GM19452 (cell line): ENCODE measurements around the gene P2RX6.

Experiments used
- ATAC-seq: cut with Tn5 transposase; IDR thresholded peaks from one replicate; pipeline ENCODE4 v1.9.1; 2021; ENCODE audit not compliant: unreplicated experiment

P2RX6 gene

DNA sequence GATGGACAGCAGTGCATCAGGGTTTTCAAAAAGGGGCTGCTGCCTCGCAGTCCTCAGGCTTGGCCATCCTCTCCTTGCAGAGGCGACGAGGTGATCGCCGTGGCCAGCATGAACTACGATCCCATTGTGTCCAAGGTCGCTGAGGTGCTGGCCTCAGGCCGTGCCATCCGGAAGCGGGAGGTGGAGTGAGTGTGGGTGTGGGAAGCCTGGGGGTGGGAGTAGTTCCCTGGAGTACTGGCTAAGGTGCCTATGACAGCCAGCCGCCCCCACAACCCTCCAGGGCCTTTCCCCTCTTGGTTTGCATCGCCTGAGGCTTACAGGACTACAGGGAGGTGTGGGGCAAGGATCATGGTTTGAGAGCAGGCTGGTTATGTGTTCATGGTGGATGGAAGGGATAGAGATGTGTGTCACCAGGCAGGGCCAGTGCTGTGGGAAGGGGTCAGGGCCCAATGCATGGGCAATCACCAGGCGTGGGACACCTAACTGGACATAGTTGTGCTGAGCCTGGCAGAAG is 35.0 kb upstream of the P2RX6 start:
- ATAC-seq, result no peak

DNA sequence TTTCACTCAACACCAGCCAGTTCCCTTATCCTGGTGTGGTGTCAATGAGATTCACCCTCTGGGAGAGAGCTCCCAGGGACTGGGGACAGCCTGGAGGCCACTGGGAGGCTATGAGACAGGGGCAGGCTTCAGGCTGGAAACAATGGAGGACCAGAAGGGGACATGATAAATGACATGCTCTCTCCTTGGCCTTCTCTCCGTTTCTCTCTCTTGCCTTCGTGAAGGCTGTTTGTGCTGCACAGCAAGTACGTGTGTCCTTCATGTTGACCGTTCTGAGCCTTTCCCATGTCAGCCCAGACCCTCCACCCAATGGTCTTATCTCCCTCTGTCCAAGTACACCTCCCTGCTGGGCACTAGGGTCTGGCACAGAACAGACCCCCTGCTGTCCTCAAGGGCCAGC is 34.4 kb upstream of the P2RX6 start:
- no peak for ATAC-seq

DNA sequence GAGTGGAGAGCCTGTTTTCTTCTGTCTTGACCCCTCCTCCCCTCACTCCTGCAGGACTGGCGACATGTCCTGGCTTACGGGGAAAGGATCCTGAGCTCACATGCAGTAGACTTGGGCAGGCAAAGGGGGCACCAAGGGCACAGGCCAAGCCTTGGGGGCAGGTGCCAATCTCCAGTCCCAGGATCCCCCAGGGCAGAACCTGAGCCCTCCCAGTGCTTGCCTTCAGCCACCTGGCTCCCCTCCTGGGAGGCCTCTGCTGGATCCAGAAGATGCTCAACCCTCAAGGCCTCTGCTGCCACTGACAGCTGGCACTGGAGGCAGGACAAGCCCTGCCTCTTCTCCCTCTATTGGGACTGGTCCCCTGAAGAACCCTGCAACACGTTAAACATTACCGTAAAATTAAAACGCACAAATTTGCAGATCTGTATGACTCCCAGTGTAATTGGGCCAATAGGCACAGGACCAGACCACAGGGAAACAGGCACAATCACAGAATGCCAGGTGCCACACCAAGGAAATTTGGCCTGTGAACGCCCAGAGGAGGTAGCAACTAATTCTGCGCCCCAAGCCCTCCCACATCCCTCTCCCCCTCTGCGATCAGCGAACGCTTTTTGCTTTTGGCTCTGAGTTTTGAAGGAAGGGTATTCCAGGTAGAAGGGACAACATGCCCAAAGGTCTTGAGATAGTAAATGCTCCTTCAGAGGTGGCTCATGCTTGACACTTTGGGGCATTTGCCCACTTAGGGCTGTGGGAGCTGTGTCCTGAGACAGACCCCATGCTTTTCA is 33.8 kb upstream of the P2RX6 start:
- no peak for ATAC-seq

GRCh38 chr22:20981787-20982562 is 33.0 kb upstream of the P2RX6 start, which contains the start of gene LZTR1:
LZTR1 (plus strand) TSS chr22:20982297; CDS start chr22:20982372, 75 bp downstream.
- ATAC-seq, result peak; percentile 77

GRCh38 chr22:20982563-20982882 is 32.4 kb upstream of the P2RX6 start:
- peak; percentile 5 for ATAC-seq

GRCh38 chr22:20983081-20983771 is 31.7 kb upstream of the P2RX6 start:
- no peak for ATAC-seq

- ATAC-seq, result no peak
These were observed 29.2 kb upstream of the P2RX6 start for GRCh38 chr22:20985720-20986119.

DNA sequence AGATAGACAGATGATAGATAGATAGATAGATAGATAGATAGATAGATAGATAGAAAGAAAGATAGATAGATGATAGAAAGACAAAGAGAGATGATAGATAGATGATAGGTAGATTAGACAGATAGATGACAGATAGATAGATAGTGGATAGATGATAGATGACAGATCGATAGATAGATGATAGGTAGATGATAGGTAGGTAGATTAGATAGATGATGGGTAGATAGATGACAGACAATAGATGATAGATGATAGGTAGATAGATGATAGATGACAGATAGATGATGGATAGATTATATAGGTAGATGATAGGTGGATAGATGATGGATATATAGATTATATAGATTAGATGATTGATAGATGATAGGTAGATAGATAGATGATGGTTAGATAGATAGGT is 28.6 kb upstream of the P2RX6 start:
- no peak for ATAC-seq

DNA sequence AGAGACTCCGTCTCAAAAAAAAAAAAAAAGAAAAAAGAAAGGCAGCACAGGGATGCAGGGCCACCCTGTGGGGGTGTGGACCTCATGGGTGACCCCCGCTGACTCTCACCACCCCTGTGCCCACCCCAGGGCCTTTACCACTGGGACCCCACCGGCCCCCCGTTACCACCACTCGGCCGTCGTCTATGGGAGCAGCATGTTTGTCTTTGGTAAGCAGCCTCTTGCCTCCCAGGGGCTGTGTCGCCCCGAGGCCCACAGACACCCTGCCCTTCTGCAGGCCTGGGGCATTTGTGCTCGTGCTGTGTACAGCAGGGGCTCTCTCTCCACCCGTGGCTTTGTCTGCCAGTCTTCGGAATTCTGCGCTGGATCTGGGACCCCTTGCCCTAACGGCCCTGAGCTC is 27.6 kb upstream of the P2RX6 start:
- ATAC-seq, result no peak

GRCh38 chr22:20988573-20989322 is 26.2 kb upstream of the P2RX6 start:
- ATAC-seq, result no peak

DNA sequence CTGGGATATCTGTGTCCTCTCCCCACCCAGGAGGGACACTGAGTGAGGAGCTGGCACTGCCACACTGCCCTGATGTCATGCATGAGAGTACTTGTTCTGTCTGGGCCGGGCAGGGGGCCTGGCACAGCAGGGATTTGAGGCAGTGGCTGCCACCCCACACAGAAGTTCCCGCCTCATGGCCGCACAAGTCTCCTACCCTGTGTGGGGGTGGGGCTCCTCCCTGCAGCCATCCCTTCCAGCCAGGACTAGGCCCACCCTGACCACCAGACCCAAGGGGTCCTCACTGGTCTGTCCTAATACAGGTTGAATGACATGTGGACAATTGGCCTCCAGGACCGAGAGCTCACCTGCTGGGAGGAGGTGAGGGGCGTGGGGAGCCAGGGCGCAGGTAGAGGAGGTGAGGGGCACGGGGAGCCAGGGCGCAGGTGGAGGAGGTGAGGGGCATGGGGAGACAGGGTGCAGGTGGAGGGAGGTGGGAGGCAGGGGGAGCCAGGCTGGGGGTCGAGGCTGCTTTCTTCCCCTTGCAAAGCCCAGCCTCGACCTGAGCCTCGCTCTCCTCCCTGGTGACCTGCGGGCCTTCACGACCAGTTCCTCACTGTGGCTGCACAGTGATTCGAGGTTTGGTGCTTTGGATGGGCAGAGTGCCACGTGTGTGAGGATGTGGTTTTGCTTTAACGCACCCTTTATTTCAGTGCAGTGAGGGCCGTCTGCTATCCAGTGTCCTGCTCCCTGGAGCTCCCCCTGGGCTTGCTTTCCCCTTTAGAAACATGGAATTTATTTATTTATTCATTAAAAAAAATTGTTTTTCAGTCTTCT is 25.4 kb upstream of the P2RX6 start:
- ATAC-seq, result no peak

DNA sequence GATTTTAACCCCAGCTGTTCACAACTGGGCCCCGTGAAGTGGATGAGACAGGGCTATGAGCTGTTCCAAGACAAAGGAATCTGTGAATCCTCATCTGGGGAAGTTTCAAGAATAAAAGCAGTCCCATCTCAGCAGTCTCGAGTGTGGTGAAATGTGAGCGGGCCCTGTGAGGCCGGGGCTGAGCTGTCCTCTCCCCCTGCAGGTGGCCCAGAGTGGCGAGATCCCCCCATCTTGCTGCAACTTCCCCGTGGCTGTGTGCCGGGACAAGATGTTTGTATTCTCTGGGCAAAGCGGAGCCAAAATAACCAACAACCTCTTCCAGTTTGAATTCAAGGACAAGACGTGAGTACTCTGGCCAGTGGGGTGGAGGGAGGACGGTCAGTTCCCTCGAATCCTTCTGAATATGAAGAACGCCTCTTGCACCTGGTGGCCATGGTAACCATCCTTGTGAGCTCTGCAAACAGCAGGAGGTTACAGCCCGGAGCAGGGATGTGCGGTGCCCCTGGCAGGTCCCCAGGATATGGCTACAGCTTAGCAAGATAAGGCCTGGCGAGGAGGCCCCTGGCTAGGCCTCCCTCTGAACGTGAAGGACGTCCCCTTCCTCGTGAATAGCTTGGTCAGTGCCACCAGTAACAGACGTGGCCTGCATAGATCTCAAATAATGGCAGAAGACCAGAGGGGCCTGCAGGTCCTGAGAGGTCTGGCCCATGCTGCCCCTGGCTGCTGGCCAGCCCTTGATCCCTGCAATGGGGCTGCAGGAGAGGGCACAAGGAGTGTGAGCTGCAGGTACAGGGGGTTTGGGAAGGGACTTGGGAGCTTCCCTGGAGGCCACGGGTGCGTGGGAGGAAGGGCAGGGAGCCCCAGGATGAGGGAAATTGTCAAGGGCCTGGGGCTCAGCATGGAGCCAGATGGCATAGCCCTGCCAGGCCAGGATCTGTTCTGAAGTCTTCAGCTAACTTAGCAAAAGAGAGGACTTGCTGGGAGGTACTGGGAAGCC is 24.5 kb upstream of the P2RX6 start:
- no peak for ATAC-seq

GRCh38 chr22:20991252-20992055 is 23.5 kb upstream of the P2RX6 start:
- no peak for ATAC-seq

DNA sequence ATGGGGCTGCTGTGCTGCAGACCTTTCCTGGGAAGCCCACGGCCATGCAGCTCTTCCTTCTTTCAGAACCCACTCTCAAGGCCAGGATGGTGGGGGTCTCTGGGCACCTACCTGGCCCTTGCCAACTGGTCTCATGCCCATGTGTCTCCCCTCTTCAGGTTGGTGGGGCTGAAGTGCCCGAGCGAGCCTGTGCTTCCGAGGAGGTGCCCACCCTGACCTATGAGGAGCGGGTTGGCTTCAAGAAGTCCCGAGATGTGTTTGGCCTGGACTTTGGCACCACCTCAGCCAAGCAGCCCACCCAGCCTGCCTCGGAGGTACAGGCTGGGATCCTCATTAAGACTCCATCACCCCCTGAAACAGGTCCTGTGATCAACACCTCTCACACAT is 22.9 kb upstream of the P2RX6 start:
- no peak for ATAC-seq

GRCh38 chr22:20992456-20993303 is 22.3 kb upstream of the P2RX6 start:
- no peak for ATAC-seq

DNA sequence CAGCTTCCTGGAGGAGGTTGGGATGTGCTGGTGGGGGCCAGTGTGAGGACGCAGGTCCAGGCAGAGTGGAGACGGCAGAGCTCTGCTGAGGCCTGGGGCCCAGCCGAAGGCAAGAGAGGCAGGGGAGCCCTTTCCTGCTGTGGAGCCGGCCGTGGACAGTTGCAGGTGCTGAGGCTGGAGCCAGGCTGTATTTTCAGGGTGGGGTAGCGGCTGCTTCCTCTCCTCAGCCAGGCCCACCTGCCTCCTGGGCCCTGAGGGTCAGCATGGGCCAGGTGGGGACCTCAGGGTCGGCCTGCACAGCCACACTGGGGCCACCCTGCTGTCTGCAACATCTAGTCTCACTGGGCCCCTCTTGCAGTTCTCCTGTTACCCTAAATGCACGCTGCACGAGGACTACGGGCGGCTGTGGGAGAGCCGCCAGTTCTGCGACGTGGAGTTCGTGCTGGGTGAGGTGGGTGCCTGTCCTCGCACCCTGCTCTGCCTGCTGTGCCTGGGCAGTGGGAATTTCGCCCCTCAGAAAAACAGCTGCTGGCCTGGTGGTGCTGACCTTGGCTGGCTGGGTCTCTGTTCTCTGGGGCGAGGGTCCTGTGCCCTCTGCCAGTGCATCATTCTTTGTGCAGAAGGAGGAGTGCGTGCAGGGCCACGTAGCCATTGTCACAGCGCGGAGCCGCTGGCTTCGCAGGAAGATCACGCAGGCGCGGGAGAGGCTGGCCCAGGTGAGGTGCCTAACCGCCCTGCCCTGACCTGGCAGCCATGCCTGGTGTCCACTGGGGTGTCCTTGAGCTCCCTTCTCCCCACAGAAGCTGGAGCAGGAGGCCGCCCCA is 21.4 kb upstream of the P2RX6 start:
- ATAC-seq, result no peak
